K562 (cell line): Measurements from ENCODE around the gene CTPS2. TPM values are rescaled to one million over a fixed set of nuclear protein-coding genes. Genes with fewer than 3 reads are reported as not detected.

Experiments
- ATAC-seq: fragments of 200-7000 bp; cut with Tn5 transposase; 3 replicates; pipeline ENCODE4 v1.9.1; 2020; ENCODE audit warnings: moderate library complexity
- BruUV-seq: library from RNA; stranded (reverse); fragments of 400-500 nt; replicated peaks from 2 replicates; lab custom pipeline; 2021; lab: Mats Ljungman, UMichigan
- CTCF ChIA-PET: fragments of 300-600 bp; formaldehyde crosslinking; extraction: SDS; loops from one replicate; lab custom pipeline; 2021; ENCODE audit warnings: low intra/inter-chr PET ratio; lab: Yijun Ruan, JAX
- POLR2A ChIA-PET: fragments of 300-600, 350-650 bp; sonication (Branson Sonifier 250); formaldehyde crosslinking; extraction: SDS; loops from one replicate; lab custom pipeline; 2021; ENCODE audit warnings: antibody characterized with exemption, inconsistent platforms; lab: Yijun Ruan, JAX
- DNase-seq, 4 experiments: peaks; one replicate each; pipeline versions ENCODE4 v3.0.0 to v3.0.0-alpha.2; 2011 to 2018; ENCODE audit warnings: low spot score in 3 of 4, mixed read lengths in 3 of 4; ENCODE audit errors: extremely low read depth in 1 of 4
- FAIRE-seq: peaks from 2 replicates; lab custom pipeline; 2011; peaks lifted over from hg19 to GRCh38; lab: Jason Lieb, UNC
- H2AFZ ChIP-seq: 2 replicates; pipeline ENCODE4 v1.6.0; 2011; ENCODE audit warnings: low read depth, low read length, control low read depth, inconsistent platforms
- H3K27ac ChIP-seq: fragments of 200-600 bp; 3 replicates; pipeline ENCODE4 v1.8.0; 2011; ENCODE audit warnings: low read depth, mild to moderate bottlenecking, control low read depth, inconsistent platforms, low read length, moderate library complexity, mixed read lengths; ENCODE audit errors: extremely low read depth
- H3K27me3 ChIP-seq, 2 experiments: fragments of 300-600 bp in 1 of 2; 2 replicates in 1 of 2; 3 replicates in 1 of 2; pipeline versions ENCODE4 v1.6.0 to v1.8.0; 2011; ENCODE audit warnings: inconsistent platforms in 2 of 2, low read length in 2 of 2, mild to moderate bottlenecking in 1 of 2, mixed read lengths in 1 of 2, moderate library complexity in 1 of 2; ENCODE audit not compliant: control insufficient read depth in 2 of 2, insufficient read depth in 2 of 2
- H3K36me3 ChIP-seq: fragments of 300-600 bp; 3 replicates; pipeline ENCODE4 v1.8.0; 2011; ENCODE audit warnings: mild to moderate bottlenecking, low read length, inconsistent platforms; ENCODE audit not compliant: control insufficient read depth, insufficient read depth
- H3K4me1 ChIP-seq, 2 experiments: fragments of 200-600 bp in 1 of 2; replicated peaks in 1 of 2; 2 replicates in 1 of 2; 3 replicates in 1 of 2; pipeline versions ENCODE4 v1.5.1 to v1.8.0; 2011; ENCODE audit warnings: inconsistent platforms in 2 of 2, low read length in 2 of 2, mild to moderate bottlenecking in 1 of 2, mixed read lengths in 1 of 2, moderate library complexity in 1 of 2; ENCODE audit not compliant: control insufficient read depth in 2 of 2, insufficient read depth in 2 of 2
- H3K4me2 ChIP-seq: 2 replicates; pipeline ENCODE4 v1.6.1; 2011; ENCODE audit warnings: low read length, control low read depth, inconsistent platforms, mixed read lengths; ENCODE audit not compliant: insufficient read depth
- H3K4me3 ChIP-seq: fragments of 200-600 bp; sonication (generic), shearing (Covaris generic); 2 replicates; pipeline ENCODE4 v1.5.1; 2016; ENCODE audit warnings: control low read depth, inconsistent platforms
- H3K79me2 ChIP-seq: fragments of 200-600 bp; 3 replicates; pipeline ENCODE4 v1.8.0; 2011; ENCODE audit warnings: low read length, inconsistent platforms; ENCODE audit not compliant: control insufficient read depth, insufficient read depth
- H3K9ac ChIP-seq, 2 experiments: 2 replicates each; pipeline versions ENCODE4 v1.6.0 to v1.6.1; 2011; ENCODE audit warnings: low read depth in 2 of 2, low read length in 2 of 2, control low read depth in 1 of 2, inconsistent platforms in 1 of 2, mild to moderate bottlenecking in 1 of 2, mixed read lengths in 1 of 2; ENCODE audit not compliant: insufficient read depth in 1 of 2
- H3K9me1 ChIP-seq: one replicate; pipeline ENCODE4 v1.6.0; 2011; ENCODE audit warnings: inconsistent platforms, mild to moderate bottlenecking, low read length, moderate library complexity; ENCODE audit not compliant: control insufficient read depth, insufficient read depth
- H3K9me3 ChIP-seq: replicated peaks from 2 replicates; pipeline ENCODE4 v1.5.1; 2011; ENCODE audit warnings: low read depth, low read length, inconsistent platforms; ENCODE audit not compliant: control insufficient read depth, insufficient read depth
- H4K20me1 ChIP-seq: replicated peaks from 2 replicates; pipeline ENCODE4 v1.6.1; 2011; ENCODE audit warnings: low read length, inconsistent platforms, mixed read lengths; ENCODE audit not compliant: control insufficient read depth, insufficient read depth
- COPS2 ChIP-seq: fragments of 450-650 bp; conservative IDR thresholded peaks from 2 replicates; pipeline ENCODE4 v1.6.1; 2016; ENCODE audit warnings: mild to moderate bottlenecking, moderate library complexity
- CREB5 ChIP-seq: fragments of 250-450 bp; sonication (Bioruptor Pico); IDR thresholded peaks from 2 replicates; pipeline ENCODE4 v1.5.0; 2020; ENCODE audit warnings: mild to moderate bottlenecking
- ETV6 ChIP-seq, 3 experiments: fragments of 150-350 bp in 1 of 3; sonication (generic) in 1 of 3; formaldehyde crosslinking in 1 of 3; IDR thresholded peaks; 2 replicates each; pipeline versions ENCODE4 v1.6.1 to v1.8.0; 2014 to 2022; ENCODE audit warnings: borderline replicate concordance in 2 of 3, low read depth in 2 of 3, antibody characterized with exemption in 1 of 3, low read length in 1 of 3, mild to moderate bottlenecking in 1 of 3, missing genetic modification reagents in 1 of 3
- FOXP4 ChIP-seq: sonication (generic); formaldehyde crosslinking; IDR thresholded peaks from 2 replicates; pipeline ENCODE4 v1.8.0; 2022; ENCODE audit warnings: mild to moderate bottlenecking, missing genetic modification reagents, borderline replicate concordance
- HMG20B ChIP-seq: fragments of 250-450 bp; sonication (Bioruptor Pico); IDR thresholded peaks from 2 replicates; pipeline ENCODE4 v1.5.0; 2021; ENCODE audit warnings: mild to moderate bottlenecking
- PHF21A ChIP-seq: fragments of 450-650 bp; IDR thresholded peaks from 2 replicates; pipeline ENCODE4 v1.6.1; 2017; ENCODE audit warnings: low read depth, borderline replicate concordance
- TCF7 ChIP-seq: sonication (generic); IDR thresholded peaks from 2 replicates; pipeline ENCODE4 v1.6.1; 2016; ENCODE audit warnings: antibody characterized with exemption, borderline replicate concordance
- TEAD4 ChIP-seq, 2 experiments: sonication (generic) in 1 of 2; formaldehyde crosslinking in 1 of 2; IDR thresholded peaks; 2 replicates each; pipeline versions ENCODE4 v1.6.1 to v1.8.0; 2012 to 2022; ENCODE audit warnings: borderline replicate concordance in 1 of 2, inconsistent platforms in 1 of 2, low read length in 1 of 2, mild to moderate bottlenecking in 1 of 2, missing genetic modification reagents in 1 of 2
- THRAP3 ChIP-seq: fragments of 450-650 bp; IDR thresholded peaks from 2 replicates; pipeline ENCODE4 v1.6.1; 2016; ENCODE audit warnings: mild to moderate bottlenecking, inconsistent platforms, borderline replicate concordance
- USF1 ChIP-seq: sonication (generic); formaldehyde crosslinking; IDR thresholded peaks from 2 replicates; pipeline ENCODE4 v1.9.0; 2022; ENCODE audit warnings: mild to moderate bottlenecking, missing genetic modification reagents
- ZNF263 ChIP-seq: sonication (generic); formaldehyde crosslinking; IDR thresholded peaks from 2 replicates; pipeline ENCODE4 v1.8.0; 2022; ENCODE audit warnings: mild to moderate bottlenecking, missing genetic modification reagents, borderline replicate concordance
- ZNF398 ChIP-seq: fragments of 250-450 bp; sonication (Bioruptor Pico); IDR thresholded peaks from 2 replicates; pipeline ENCODE4 v1.8.0; 2021; ENCODE audit warnings: moderate library complexity, mild to moderate bottlenecking, inconsistent platforms
- WGBS: fragments of 100-300 bp; shearing (Covaris generic); methylation state at CpG from one replicate; pipeline ENCODE4 v1.1.6; 2016; ENCODE audit warnings: low coverage, mixed read lengths; ENCODE audit not compliant: insufficient coverage; ENCODE audit errors: missing lambda C conversion rate; 5-methylcytosine and 5-hydroxymethylcytosine counted together
- in situ Hi-C: fragments of 300-500 bp; cut with MboI; formaldehyde crosslinking; loops from 4 replicates; pipeline ENCODE4 v1.15.0; 2018; ENCODE audit warnings: inconsistent platforms, mixed read lengths
- intact Hi-C: fragments of 100-400 bp; cut with micrococcal nuclease; formaldehyde crosslinking; loops from 2 replicates; pipeline ENCODE4 v1.14.2; 2022
- polyA plus RNA-seq, 8 experiments: library from polyadenylated mRNA; depleted of rRNA in 4 of 8; stranded (reverse) in 5 of 8; unstranded in 3 of 8; fragments of >200 nt; fragmentation: Nextera tagmentation in 2 of 8; fragmentation: Illumina TruSeq in 1 of 8; extraction: Ambion mirVana in 2 of 8; extraction: Trizol in 1 of 8; gene quantifications; 2 replicates each; pipeline versions ENCODE4 v1.2.1 to v1.2.3, GENCODE V29; 2011 to 2014; ENCODE audit warnings: inconsistent platforms in 1 of 8, missing spikeins in 1 of 8
- total RNA-seq, 7 experiments: library from RNA; depleted of rRNA in 6 of 7; stranded (reverse); fragments of >200 nt in 6 of 7; fragmentation: Illumina TruSeq in 2 of 7; extraction: Trizol in 2 of 7; gene quantifications; 2 replicates each; pipeline versions ENCODE4 v1.2.1 to v1.2.3, GENCODE V29; 2011 to 2021; ENCODE audit warnings: low replicate concordance in 1 of 7

The CTPS2 gene
- total and polyA plus RNA-seq, 9 of the 15 experiments (the other 6 are each of a cell fraction or from before 2014, with no cell fraction given): 5.4 to 19.5 (median 14.1) TPM

GRCh38 chrX:16678689-16679088 lies 33.8 kb downstream of the CTPS2 start:
- no peaks in the 10 kb centered on the region for H3K4me1 ChIP-seq
- intact Hi-C loops (no loop called here), in situ Hi-C loops (loop anchor here (25.0 kb wide), 1 partner anchor 241 kb away; no protein-coding TSS in a partner anchor)
- WGBS: 69% methylated on average over 9 of the region's 11 CpGs
- H2AFZ ChIP-seq: no peak overlapping the region
- no peaks in the 10 kb centered on the region for H3K9me3 ChIP-seq
- no peaks in the 10 kb centered on the region for H3K79me2 ChIP-seq
- no peaks in the 10 kb centered on the region for H4K20me1 ChIP-seq
- FAIRE-seq: peak; percentile 42
- no peak overlapping the region for H3K27ac ChIP-seq
- ChIA-PET CTCF (no interaction called here), POLR2A (interaction anchor here (0.7 kb wide), 1 partner anchor 21 kb away, joined by 3 read pairs; no protein-coding TSS in a partner anchor)
- H3K36me3 ChIP-seq: peaks cover 41% of the 10 kb centered on the region; the same call in 2 of the 3 replicates
- H3K4me2 ChIP-seq: no peak overlapping the region
- H3K9me1 ChIP-seq: no peaks in the 10 kb centered on the region
- no peak overlapping the region for H3K9ac ChIP-seq
- H3K27me3 ChIP-seq: no peaks in the 10 kb centered on the region
- DNase-seq: no peak
- no peak overlapping the region for H3K4me3 ChIP-seq
- BruUV-seq: no TSS peak
- no peak for ATAC-seq
- TF ChIP-seq HMG20B (CRISPR knock-in tag): no peak
- no peak for TF ChIP-seq ZNF398 (CRISPR knock-in tag)
- no peak for TF ChIP-seq USF1
- TF ChIP-seq TEAD4 (IDR thresholded peaks at IDR 0.05; ENCODE audit: low read length): no peak
- TF ChIP-seq TEAD4 (CRISPR knock-in tag; IDR thresholded peaks at IDR 0.05; ENCODE audit: borderline replicate concordance): no peak
- no peak for TF ChIP-seq COPS2
- TF ChIP-seq TCF7: no peak
- no peak for TF ChIP-seq ZNF263
- TF ChIP-seq PHF21A: no peak
- no peak for TF ChIP-seq THRAP3
- no peak for TF ChIP-seq CREB5 (CRISPR knock-in tag)
- no peak for TF ChIP-seq ETV6 (IDR thresholded peaks at IDR 0.05; ENCODE audit: borderline replicate concordance in 1 of 2, low read depth in 2 of 2, low read length in 1 of 2)
- no peak for TF ChIP-seq ETV6 (CRISPR knock-in tag; IDR thresholded peaks at IDR 0.05; ENCODE audit: borderline replicate concordance)
- no peak for TF ChIP-seq FOXP4 (CRISPR knock-in tag)
